Hepatocyte (in vitro differentiated cells): ENCODE data around the gene LDHB. TPM values are rescaled to one million over a fixed set of nuclear protein-coding genes. Genes with fewer than 3 reads are reported as not detected.

ENCODE experiments used
- DNase-seq: peaks from one replicate; pipeline ENCODE4 v3.0.0-alpha.2; 2016; ENCODE audit warnings: low spot score
- H2AFZ ChIP-seq: fragments of 200-600 bp; sonication (generic); 2 replicates; pipeline ENCODE4 v1.6.0; 2016; ENCODE audit warnings: antibody characterized with exemption, mild to moderate bottlenecking
- H3K27ac ChIP-seq: fragments of 200-600 bp; sonication (generic); 2 replicates; pipeline ENCODE4 v1.5.1; 2016; ENCODE audit warnings: mild to moderate bottlenecking
- H3K27me3 ChIP-seq: fragments of 200-600 bp; sonication (generic); 2 replicates; pipeline ENCODE4 v1.6.1; 2016
- H3K36me3 ChIP-seq: fragments of 200-600 bp; sonication (generic); replicated peaks from 2 replicates; pipeline ENCODE4 v1.5.1; 2016; ENCODE audit warnings: low read depth; ENCODE audit not compliant: insufficient read depth
- H3K4me1 ChIP-seq: fragments of 200-600 bp; sonication (generic); 2 replicates; pipeline ENCODE4 v1.5.1; 2016; ENCODE audit warnings: mild to moderate bottlenecking, moderate library complexity; ENCODE audit not compliant: insufficient read depth
- H3K4me2 ChIP-seq: fragments of 200-600 bp; sonication (generic); 2 replicates; pipeline ENCODE4 v1.6.0; 2016
- H3K4me3 ChIP-seq: fragments of 200-600 bp; sonication (generic); 2 replicates; pipeline ENCODE4 v1.5.1; 2016; ENCODE audit warnings: mild to moderate bottlenecking
- H3K79me2 ChIP-seq: fragments of 200-600 bp; sonication (generic); 2 replicates; pipeline ENCODE4 v1.6.0; 2017; ENCODE audit warnings: mild to moderate bottlenecking
- H3K9me2 ChIP-seq: fragments of 200-600 bp; sonication (generic); replicated peaks from 2 replicates; pipeline ENCODE4 v1.6.0; 2017; ENCODE audit warnings: mild to moderate bottlenecking; ENCODE audit not compliant: insufficient read depth
- H3K9me3 ChIP-seq: fragments of 200-600 bp; sonication (generic); 2 replicates; pipeline ENCODE4 v1.5.1; 2016; ENCODE audit warnings: low read depth, mild to moderate bottlenecking
- H4K20me1 ChIP-seq: fragments of 200-600 bp; sonication (generic); 2 replicates; pipeline ENCODE4 v1.6.0; 2016; ENCODE audit warnings: mild to moderate bottlenecking; ENCODE audit not compliant: insufficient read depth, poor library complexity, severe bottlenecking
- EZH2 ChIP-seq: fragments of 200-600 bp; sonication (generic); IDR thresholded peaks from 2 replicates; pipeline ENCODE4 v1.6.1; 2016; ENCODE audit warnings: antibody characterized with exemption, mild to moderate bottlenecking, borderline replicate concordance
- EZH2phosphoT487 ChIP-seq: fragments of 200-600 bp; sonication (generic); IDR thresholded peaks from one replicate; pipeline ENCODE4 v1.6.1; 2018; ENCODE audit warnings: antibody characterized with exemption, mild to moderate bottlenecking, low read depth, moderate library complexity; ENCODE audit not compliant: unreplicated experiment, severe bottlenecking
- WGBS: methylation state at CpG from one replicate; pipeline ENCODE4 v1.1.6; 2016; ENCODE audit warnings: low lambda C conversion rate; ENCODE audit errors: missing lambda C conversion rate; 5-methylcytosine and 5-hydroxymethylcytosine counted together
- polyA plus RNA-seq: library from polyadenylated mRNA; unstranded; fragments of >200 nt; fragmentation: Nextera tagmentation; extraction: Ambion mirVana; gene quantifications from 2 replicates; pipeline ENCODE4 v1.2.1, GENCODE V29; 2016
- total RNA-seq: library from RNA; depleted of rRNA; stranded (reverse); fragments of >200 nt; gene quantifications from 2 replicates; pipeline ENCODE4 v1.2.3, GENCODE V29; 2014
- TF ChIP-seq, protein P1 (sequence below): fragments of 200-600 bp; sonication (generic); IDR thresholded peaks from 2 replicates; pipeline ENCODE4 v1.5.1; 2016; ENCODE audit warnings: antibody characterized with exemption, mild to moderate bottlenecking; ENCODE audit not compliant: poor library complexity

The LDHB gene
- total and polyA plus RNA-seq, 2 experiments from 2014 or later, result 641 to 669 TPM

GRCh38 chr12:21638054-21638891 is 19.4 kb downstream of the LDHB start:
- Histone ChIP-seq H3K36me3 (peaks cover 5% of the 10 kb centered on the region), H3K79me2 (peaks cover 31% of the 10 kb centered on the region), H3K4me1 (peaks cover 12% of the 10 kb centered on the region), H3K9me2 (no peaks in the 10 kb centered on the region), H3K27me3 (no peaks in the 10 kb centered on the region), H3K9me3 (no peaks in the 10 kb centered on the region), H3K4me3 (no peak overlapping the region), H3K27ac (peak overlapping the region; percentile 62), H2AFZ (no peak overlapping the region), H4K20me1 (peaks cover 8% of the 10 kb centered on the region), H3K4me2 (peak overlapping the region; percentile 20)
- no peak for DNase-seq
- TF ChIP-seq EZH2phosphoT487 (no peak), EZH2 (no peak)
- TF ChIP-seq, protein P1, sequence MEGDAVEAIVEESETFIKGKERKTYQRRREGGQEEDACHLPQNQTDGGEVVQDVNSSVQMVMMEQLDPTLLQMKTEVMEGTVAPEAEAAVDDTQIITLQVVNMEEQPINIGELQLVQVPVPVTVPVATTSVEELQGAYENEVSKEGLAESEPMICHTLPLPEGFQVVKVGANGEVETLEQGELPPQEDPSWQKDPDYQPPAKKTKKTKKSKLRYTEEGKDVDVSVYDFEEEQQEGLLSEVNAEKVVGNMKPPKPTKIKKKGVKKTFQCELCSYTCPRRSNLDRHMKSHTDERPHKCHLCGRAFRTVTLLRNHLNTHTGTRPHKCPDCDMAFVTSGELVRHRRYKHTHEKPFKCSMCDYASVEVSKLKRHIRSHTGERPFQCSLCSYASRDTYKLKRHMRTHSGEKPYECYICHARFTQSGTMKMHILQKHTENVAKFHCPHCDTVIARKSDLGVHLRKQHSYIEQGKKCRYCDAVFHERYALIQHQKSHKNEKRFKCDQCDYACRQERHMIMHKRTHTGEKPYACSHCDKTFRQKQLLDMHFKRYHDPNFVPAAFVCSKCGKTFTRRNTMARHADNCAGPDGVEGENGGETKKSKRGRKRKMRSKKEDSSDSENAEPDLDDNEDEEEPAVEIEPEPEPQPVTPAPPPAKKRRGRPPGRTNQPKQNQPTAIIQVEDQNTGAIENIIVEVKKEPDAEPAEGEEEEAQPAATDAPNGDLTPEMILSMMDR, result no peak
- 46% methylated on average over 1 of the region's 1 CpG for WGBS

GRCh38 chr12:21634245-21634644 is 23.4 kb downstream of the LDHB start:
- peaks cover 7% of the 10 kb centered on the region for H3K79me2 ChIP-seq
- H3K27me3 ChIP-seq, result no peaks in the 10 kb centered on the region
- TF ChIP-seq, protein P1, result no peak
- TF ChIP-seq EZH2, result no peak
- H3K27ac ChIP-seq, result no peak overlapping the region
- peaks cover 5% of the 10 kb centered on the region for H3K36me3 ChIP-seq
- WGBS, result 98% methylated on average over 3 of the region's 3 CpGs
- no peak for DNase-seq
- H4K20me1 ChIP-seq, result peaks cover 6% of the 10 kb centered on the region
- H3K4me2 ChIP-seq, result no peak overlapping the region
- H3K9me2 ChIP-seq, result no peaks in the 10 kb centered on the region
- no peak overlapping the region for H3K4me3 ChIP-seq
- H3K4me1 ChIP-seq, result peaks cover 9% of the 10 kb centered on the region
- no peak overlapping the region for H2AFZ ChIP-seq
- no peaks in the 10 kb centered on the region for H3K9me3 ChIP-seq

DNA sequence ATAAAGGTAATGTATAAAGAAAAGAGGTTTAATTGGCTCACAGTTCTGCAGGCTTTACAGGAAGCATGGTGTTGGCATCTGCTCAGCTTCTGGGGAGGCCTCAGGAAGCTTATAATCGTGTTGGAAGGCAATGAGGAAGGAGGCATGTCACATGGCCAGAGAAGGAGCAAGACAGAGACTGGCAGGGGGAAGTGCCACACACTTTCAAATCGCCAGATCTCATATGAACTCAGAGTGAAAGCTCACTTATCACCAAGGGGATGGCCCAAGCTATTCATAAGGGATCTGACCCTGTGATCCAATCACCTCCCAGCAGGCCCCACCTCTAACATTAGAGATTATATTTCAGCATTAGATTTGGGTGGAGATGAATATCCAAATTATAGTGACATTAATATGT is 26.3 kb downstream of the LDHB start:
- no peaks in the 10 kb centered on the region for H3K9me3 ChIP-seq
- no peaks in the 10 kb centered on the region for H3K36me3 ChIP-seq
- H3K27ac ChIP-seq, result no peak overlapping the region
- WGBS, result 66% methylated on average over 2 of the region's 2 CpGs
- no peak overlapping the region for H3K4me3 ChIP-seq
- H3K79me2 ChIP-seq, result peaks cover 1% of the 10 kb centered on the region
- no peak for DNase-seq
- no peaks in the 10 kb centered on the region for H3K9me2 ChIP-seq
- no peaks in the 10 kb centered on the region for H3K4me1 ChIP-seq
- TF ChIP-seq EZH2phosphoT487 (no peak), EZH2 (no peak)
- TF ChIP-seq, protein P1, result no peak
- peaks cover 3% of the 10 kb centered on the region for H4K20me1 ChIP-seq
- no peak overlapping the region for H3K4me2 ChIP-seq
- H3K27me3 ChIP-seq, result no peaks in the 10 kb centered on the region
- H2AFZ ChIP-seq, result no peak overlapping the region
